Measurements from ENCODE around the gene EGFLAM.

GRCh38 chr5:38462976-38463633, 204.7 kb downstream of the EGFLAM start:
- TF ChIP-seq CTCF (conservative IDR thresholded peaks at IDR 0.05; ENCODE audit: low read depth, low read length) = no peak
- no peak for TF ChIP-seq CEBPB (IDR thresholded peaks at IDR 0.05; ENCODE audit: low read depth, low read length)
- TF ChIP-seq POLR2A (IDR thresholded peaks at IDR 0.05; ENCODE audit: low read depth, low read length) = no peak
- no peak for TF ChIP-seq RCOR1 (IDR thresholded peaks at IDR 0.05; ENCODE audit: insufficient replicate concordance, low read length)
- TF ChIP-seq NFE2L2 (IDR thresholded peaks at IDR 0.05; ENCODE audit: low read depth, low read length) = peak; percentile 87
- TF ChIP-seq SMC3 (IDR thresholded peaks at IDR 0.05; ENCODE audit: low read depth, low read length) = no peak
- TF ChIP-seq MAZ (IDR thresholded peaks at IDR 0.05; ENCODE audit: borderline replicate concordance, low read depth, low read length) = no peak
- TF ChIP-seq, protein P1, sequence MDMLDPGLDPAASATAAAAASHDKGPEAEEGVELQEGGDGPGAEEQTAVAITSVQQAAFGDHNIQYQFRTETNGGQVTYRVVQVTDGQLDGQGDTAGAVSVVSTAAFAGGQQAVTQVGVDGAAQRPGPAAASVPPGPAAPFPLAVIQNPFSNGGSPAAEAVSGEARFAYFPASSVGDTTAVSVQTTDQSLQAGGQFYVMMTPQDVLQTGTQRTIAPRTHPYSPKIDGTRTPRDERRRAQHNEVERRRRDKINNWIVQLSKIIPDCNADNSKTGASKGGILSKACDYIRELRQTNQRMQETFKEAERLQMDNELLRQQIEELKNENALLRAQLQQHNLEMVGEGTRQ (IDR thresholded peaks at IDR 0.05; ENCODE audit: low read depth, low read length) = no peak
- no peak for TF ChIP-seq RAD21 (IDR thresholded peaks at IDR 0.05; ENCODE audit: low read length)
- TF ChIP-seq FOS (IDR thresholded peaks at IDR 0.05; ENCODE audit: low read depth, low read length) = no peak
- TF ChIP-seq BHLHE40 (IDR thresholded peaks at IDR 0.05; ENCODE audit: low read depth, low read length) = no peak

Measured in IMR-90 (cell line).